Lower leg skin (tissue), 3 donors: Measurements from ENCODE around the gene C16orf96.

ENCODE experiments used
- POLR2A ChIP-seq, 2 donors: fragments of 450-650 bp; IDR thresholded peaks; one replicate each; pipeline ENCODE4 v1.6.1; 2016 to 2017; ENCODE audit warnings: antibody characterized with exemption in 2 of 2, mild to moderate bottlenecking in 1 of 2, moderate library complexity in 1 of 2
- TF ChIP-seq, protein P1 (sequence below), 3 donors: fragments of 450-650 bp; IDR thresholded peaks; one replicate each; pipeline ENCODE4 v1.5.1; 2016; ENCODE audit warnings: antibody characterized with exemption in 3 of 3, mild to moderate bottlenecking in 3 of 3, moderate library complexity in 2 of 3

- TF ChIP-seq, protein P1, sequence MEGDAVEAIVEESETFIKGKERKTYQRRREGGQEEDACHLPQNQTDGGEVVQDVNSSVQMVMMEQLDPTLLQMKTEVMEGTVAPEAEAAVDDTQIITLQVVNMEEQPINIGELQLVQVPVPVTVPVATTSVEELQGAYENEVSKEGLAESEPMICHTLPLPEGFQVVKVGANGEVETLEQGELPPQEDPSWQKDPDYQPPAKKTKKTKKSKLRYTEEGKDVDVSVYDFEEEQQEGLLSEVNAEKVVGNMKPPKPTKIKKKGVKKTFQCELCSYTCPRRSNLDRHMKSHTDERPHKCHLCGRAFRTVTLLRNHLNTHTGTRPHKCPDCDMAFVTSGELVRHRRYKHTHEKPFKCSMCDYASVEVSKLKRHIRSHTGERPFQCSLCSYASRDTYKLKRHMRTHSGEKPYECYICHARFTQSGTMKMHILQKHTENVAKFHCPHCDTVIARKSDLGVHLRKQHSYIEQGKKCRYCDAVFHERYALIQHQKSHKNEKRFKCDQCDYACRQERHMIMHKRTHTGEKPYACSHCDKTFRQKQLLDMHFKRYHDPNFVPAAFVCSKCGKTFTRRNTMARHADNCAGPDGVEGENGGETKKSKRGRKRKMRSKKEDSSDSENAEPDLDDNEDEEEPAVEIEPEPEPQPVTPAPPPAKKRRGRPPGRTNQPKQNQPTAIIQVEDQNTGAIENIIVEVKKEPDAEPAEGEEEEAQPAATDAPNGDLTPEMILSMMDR (IDR thresholded peaks at IDR 0.05) = no peak
- no peak for TF ChIP-seq POLR2A (IDR thresholded peaks at IDR 0.05)
These were observed 83.9 kb downstream of the C16orf96 start for GRCh38 chr16:4639899-4640509.
